GM03348 (cell line): Measurements from ENCODE around the gene GRID2IP.

Source experiments
- DNase-seq: peaks from one replicate; pipeline ENCODE4 v3.0.0; 2012; ENCODE audit warnings: low spot score

The GRID2IP gene

DNA sequence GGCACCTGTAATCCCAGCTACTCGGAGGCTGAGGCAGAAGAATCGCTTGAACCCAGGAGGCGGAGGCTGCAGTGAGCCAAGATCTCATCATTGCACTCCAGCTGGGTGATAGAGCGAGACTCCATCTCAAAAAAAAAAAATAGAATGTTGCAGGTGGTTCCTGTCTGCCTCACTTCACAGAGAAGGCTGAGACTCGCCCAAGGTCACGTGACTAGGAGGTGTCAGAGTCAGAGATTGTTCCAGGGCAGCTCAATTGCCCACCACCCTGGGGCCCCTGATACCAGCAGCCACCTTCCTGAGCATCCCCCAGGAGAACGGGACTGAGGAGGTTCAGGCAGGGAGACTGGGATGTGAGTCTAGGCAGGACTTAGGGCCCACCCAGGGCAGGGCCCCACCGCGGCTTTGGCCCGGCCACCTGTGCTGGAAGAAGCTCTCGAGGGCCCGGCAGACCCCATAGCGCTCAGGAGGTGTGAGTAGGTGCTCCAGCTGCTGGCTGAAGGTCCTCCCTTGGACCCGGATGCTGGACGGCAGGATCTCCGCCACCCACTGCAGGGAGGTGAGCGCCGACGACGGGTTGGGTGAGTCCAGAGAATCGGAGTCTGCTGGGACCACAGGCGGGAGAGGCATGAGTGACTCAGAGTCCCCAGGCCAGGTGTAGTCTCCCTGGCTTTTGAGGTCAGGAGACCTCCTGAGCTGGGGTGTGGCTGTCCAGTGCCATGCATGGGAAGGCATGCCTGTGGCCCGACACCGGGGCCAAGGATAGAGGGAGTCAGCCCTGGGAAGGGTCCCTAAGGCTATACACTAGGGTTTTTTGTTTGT, 30.9 kb downstream of the GRID2IP start:
- DNase-seq, result no peak

DNA sequence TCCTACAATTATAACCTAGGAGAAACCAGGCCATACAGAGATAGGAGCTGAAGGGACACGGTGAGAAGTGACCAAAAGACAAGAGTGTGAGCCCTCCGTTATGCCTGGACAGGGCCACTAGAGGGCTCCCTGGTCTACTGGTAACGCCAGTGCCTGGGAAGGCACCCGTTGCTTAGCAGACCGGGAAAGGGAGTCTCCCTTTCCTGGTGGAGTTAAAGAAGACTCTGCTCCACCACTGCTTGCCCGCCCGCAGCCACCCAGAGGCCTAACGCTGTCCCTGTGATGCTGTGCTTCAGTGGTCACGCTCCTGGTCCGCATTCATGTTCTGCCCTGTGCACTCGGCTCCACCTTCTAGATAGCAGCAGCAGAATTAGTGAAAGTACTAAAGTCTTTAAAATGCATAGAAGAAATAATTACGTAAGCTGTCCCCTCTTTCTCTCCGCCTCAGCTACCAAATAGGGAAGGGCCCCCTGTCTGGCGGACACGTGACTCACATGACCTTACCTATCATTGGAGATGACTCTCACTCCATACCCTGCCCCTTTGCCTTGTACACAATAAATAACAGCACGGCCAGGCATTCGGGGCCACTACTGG, 34.8 kb downstream of the GRID2IP start:
- peak; percentile 84 for DNase-seq

DNA sequence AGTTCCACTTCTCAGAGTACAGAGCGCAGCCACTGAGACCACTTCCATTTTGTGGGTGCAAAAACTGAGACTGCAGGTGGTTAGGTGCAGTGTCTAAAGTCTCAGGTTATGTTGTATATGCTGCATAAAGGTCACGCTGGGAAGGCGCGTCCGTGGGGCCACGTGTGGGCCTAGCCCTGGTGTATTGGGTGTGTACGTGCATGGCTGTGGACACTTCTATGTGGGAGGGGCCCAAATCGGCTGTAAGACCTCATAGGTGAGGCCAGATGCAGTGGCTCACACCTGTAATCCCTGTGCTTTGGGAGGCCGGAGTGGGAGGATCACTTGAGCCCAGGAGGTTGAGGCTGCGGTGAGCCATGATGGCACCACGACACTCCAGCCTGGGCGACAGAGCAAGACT, 37.7 kb downstream of the GRID2IP start:
- DNase-seq, result no peak

- DNase-seq, result no peak
Measured at GRCh38 chr7:6512892-6513291, 38.4 kb downstream of the GRID2IP start.

DNA sequence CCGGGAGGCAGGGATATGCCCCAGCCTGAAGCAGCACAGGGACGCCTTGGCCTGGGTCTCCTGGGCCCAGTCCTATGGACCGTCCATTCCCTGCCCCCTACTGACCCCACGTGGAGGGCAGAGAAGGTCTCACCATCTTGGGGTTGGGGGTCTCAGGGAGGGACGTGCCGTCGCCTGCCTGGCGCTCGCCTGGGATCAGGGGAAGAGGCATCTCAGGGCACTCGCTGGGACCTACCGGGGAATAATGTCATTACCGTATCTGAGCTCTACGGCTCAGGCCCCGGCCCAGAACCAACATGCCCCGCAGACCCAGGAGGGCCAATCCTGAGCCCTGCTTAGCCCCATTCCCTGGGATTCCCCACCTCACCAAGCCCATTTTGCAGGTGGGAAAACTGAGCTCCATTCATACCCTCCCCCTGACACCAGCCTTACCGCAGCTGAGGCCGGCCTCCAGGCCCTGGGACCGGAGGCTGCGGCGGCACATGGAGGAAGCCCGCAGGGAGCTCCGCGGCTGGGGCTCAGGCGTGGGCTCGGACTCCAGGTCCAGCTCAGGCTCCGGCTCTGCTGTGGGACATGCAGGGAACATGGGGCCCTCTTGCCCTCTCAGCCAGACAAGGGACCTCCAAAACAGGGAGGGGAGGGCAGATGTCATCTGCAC, 40.7 kb downstream of the GRID2IP start:
- no peak for DNase-seq

GRCh38 chr7:6508950-6509349, 42.3 kb downstream of the GRID2IP start:
- DNase-seq, result no peak

- DNase-seq, result no peak
Measured at GRCh38 chr7:6508539-6508938, 42.7 kb downstream of the GRID2IP start.

DNA sequence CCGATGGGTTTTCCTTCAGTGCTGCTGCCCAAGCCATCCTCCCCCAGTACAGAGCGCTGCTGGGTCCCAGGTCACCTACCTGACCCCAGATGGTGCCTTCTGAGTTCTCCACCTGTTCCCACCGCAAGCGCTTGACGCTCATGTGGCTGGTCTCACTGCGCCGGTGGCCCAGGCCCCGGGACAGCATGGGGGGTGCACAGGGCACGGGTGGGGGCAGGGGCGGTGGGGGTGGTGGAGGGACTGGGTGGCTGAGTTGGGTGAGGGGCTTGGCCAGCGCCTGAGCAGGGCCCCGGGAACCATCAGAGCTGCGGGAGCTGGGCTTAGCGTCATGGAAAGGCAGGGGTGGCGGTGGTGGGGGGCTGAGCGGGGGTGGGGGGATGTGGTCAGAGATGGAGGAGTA, 43.4 kb downstream of the GRID2IP start:
- DNase-seq, result no peak

DNA sequence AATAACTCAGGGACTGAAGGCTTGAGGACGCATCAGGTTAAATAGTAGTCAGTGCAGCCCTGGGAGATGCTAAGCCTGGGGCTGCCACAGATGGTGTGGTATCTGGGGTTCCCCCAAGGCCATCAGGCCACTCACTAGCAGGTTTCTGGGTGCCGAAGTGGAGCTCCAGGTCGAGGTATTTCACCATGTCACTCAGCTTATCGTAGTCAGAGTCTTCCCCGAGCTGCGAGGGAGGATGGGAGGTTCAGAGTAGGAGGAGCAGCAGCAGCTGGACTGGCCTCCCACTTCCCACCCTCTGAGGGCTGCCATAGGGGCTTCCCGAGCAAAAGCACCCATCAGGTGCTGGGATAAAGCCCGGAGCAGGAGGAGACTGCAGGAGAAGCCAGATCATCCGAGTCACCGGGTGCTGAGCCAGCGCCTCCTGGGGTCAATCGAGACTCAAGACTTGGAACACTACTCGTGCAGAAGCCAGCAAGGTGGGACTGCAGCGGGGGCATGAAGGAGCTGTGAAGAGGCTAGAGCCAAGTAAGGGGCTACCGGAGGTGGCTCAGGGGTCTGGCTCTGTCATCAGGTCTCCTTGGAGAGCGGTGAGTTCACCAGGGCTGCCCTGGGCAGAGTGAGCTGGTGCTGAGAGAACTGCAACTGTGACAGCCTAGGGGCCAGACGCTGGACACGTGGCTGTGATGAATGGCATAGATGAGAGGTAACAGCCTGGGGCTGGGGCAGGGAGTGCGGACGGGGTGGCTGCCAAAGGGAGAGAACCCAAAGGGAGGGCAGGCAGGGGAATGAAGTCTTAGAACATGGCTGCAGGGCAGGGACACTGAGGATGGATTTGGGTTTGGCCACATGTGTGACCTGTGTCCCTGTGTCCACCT, 45.3 kb downstream of the GRID2IP start:
- no peak for DNase-seq

DNA sequence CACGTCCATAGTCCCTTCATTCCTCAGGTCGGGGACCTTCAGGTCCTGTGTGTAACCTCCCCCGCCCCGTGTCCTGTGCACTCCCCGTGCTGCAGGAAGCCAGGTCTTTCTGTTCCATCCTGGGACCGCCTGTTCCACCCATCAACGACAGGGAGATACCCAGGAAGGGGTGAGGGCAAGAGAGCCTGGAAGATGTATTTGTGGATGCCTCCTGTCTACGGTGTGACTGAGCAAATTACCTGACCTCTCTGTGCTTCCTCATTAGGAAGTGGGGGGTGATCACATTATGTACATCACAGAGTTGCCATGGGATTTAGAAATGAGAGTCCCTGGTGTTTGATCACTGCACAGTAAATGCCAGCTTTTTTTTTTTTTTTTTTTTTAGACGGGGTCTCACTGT, 46.3 kb downstream of the GRID2IP start:
- no peak for DNase-seq

DNA sequence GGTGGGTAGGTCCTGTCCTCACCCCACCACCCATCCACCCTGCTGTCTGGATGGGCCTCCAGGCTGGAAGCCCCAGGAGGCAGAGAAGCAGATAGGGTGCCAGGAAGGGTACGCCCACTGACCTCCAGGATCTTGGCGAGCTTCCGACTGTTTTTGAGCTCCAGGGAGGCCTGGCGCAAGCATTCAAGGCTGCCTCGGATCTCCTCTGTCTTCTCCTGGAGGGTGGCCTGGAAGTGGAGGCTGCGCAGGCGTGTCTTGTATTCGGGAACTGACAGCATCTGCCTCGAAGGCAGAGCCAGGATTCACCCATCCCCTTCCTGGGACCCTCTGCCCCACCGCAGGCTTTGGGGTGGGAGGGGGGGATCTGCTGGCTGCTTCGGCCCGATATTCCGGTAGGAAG, 48.4 kb downstream of the GRID2IP start:
- no peak for DNase-seq

DNA sequence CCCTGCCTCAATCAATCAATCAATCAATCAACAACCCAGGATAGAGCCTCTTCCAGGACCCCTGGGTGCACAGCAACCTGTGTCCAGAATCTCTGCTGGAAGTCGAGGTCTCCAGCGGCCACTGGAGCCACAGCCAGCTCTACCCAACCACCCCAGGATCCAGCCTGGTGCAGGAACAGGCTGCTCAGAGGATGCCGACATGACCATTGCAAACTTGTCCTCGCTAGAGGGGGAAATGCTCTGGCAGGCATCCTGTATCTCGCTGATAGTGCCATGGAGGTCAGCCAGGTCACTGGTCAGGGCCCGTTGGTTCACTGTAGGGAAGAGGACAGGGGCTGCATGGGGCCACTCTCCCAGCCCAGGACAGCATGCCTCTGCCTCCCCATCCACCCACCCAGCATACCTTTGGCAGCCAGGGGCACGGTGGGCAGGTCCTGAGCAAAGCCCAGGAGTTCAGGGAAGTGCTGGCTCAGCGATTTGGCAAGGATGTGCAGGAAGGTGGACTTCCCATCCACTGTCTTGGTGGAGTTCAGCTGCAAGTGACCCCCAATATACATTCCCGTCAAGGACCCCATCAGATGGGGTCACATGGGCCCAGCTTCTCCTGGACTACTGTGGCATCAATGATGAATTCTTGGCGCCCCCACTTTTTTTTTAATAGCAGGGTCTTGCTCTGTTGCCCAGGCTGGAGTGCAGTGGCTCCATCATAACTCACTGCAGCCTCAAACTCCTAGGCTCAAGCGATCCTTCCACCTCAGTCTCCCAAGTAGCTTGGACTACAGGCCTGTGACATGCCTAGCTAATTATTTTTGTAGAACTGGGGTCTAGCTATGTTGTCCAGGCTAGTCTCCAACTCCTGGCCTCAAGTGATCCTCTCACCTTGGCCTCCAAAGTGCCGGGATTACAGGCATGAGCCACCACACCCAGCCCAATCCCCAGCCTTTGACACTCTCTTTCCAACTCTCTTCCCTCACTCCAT, 49.4 kb downstream of the GRID2IP start:
- DNase-seq, result peak; percentile 1

DNA sequence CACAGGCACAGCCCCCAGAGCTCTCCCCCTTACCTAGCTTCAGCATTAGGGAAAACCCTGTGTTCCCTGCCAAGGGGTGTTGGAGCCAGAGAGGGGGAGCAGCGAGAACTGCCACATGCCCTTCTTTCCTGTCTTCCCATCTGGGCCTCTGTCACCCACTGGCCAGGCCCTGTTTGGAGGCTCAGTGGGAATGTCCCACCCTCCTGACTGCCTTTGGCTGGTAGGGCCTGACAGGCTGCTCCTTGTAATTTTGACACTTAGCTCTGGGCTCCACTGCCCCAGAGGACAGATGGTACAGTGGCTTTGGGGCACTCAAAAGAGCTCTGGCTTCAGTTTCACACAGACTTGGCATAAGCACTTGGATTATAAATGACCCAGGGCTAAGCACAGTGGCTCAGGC, 50.6 kb downstream of the GRID2IP start:
- peak; percentile 1 for DNase-seq

DNA sequence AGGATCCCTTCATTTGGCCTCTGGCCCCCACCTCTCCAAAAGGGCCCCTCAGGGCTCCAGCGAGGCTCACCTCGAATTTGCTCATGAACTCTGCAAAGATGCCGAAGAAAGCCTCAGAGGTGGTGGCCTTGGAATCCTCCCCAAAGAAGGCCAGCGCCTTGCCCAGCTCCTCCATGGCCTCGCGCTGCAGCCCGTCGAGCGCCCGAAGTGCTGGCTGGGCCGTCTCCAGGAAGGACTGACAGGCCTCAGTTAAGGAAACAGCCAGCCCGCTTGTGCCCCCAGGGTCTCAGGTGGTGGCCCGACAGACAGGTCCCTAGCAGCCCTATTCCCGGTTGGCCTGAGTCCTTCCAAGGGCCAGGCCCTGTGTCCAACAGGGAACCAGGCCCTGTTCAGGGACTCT, 53.3 kb downstream of the GRID2IP start:
- no peak for DNase-seq

GRCh38 chr7:6497637-6497905, 53.7 kb downstream of the GRID2IP start:
- peak; percentile 1 for DNase-seq

GRCh38 chr7:6496842-6497636, 54.2 kb downstream of the GRID2IP start:
- no peak for DNase-seq

- no peak for DNase-seq
Measured at GRCh38 chr7:6495597-6496262, 55.5 kb downstream of the GRID2IP start.

DNA sequence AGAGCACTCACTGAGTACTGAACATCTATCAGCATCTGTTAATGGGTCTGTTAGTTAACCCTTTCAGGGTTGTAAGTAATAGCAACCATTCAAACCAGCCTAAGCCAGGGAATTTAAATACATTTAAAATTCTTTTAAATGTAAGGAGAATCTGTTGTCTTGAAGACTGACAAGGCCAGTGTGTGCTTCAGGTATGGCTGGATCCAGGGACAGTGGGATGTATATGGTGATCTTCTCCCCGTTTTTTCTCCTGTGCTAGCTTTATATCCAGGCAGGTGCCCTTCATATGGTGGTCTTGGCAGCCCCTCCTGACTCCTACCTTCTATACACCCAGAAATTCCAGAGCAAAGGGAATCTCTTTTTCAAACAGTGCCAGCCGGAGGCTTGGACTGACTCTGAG, 56.9 kb downstream of the GRID2IP start:
- DNase-seq, result no peak

DNA sequence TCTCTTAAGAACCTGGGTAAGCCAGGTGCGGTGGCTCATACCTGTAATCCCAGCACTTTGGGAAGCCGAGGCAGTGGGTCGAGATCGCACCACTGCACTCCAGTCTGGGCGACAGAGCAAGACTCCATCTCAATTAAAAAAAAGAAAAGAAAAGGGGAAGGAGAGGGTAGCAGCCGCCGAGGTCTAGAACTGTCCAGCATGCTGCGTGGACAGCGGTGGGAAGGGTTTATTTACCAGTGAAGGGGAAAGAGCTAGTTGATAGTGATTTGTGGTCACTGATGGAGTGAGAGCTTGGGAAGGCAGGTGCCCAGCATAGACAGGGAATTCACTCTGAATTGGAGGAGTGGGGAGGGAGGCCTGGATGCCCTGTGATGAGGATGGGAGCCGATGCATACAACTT, 60.1 kb downstream of the GRID2IP start:
- no peak for DNase-seq

GRCh38 chr7:6489612-6490011, 61.6 kb downstream of the GRID2IP start:
- DNase-seq, result no peak
